ENCODE measurements around the gene GTF2IRD1.
"Not testable (repeated sequence)": the region's sequence is repeated elsewhere in the genome, so short reads cannot be mapped to it uniquely, and the experiment has no call there.

The GTF2IRD1 gene

DNA sequence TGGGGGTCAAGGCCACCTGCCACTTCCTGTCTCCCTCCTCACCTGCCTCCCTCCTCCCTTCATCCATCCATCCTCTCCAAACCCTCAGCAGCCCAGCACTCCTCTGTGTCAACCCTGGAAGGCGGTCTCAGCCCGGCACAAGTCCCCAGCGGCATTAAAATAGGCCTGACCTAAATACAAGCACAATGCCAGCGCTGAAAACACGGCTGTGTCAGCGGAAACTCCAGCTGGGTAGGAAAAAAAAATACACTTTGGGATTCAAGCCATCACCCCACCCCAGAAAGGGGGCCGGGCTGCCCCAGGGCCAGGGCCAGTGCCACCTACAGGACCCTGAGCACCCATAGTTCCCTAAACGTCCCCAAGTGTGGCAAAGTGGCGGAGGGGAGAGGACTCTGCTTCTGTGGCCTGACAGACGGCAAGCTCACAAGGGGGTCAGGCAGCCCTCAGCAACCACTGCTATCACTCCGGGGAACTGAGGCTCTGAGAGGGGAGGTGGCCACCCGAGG, 22.7 kb upstream of the GTF2IRD1 start:
- DNase-seq, result peak in 27 of 56 donors; percentile 4 to 69 (median 20)

- DNase-seq, result not testable (repeated sequence)
Measured at GRCh38 chr7:74437291-74437571, 16.5 kb upstream of the GTF2IRD1 start.

DNA sequence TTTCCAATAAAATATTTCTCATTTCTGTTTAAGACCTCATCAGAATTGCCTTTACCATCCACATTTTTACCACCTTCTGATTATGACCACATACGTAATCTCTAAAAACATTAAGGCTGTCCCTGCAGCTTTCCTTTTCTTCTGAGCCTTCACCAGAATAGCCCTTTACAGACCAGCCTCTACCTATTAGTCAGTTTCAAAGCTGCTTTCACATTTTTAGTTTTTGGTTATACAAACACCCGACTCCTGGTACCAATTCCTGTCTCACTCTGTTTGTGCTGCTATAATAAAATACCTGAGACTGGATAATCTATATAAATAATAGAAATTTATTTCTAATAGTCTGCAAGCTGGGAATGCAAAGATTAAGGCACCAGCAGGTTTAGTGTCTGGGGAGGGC, 15.4 kb upstream of the GTF2IRD1 start:
- DNase-seq, result no peak

DNA sequence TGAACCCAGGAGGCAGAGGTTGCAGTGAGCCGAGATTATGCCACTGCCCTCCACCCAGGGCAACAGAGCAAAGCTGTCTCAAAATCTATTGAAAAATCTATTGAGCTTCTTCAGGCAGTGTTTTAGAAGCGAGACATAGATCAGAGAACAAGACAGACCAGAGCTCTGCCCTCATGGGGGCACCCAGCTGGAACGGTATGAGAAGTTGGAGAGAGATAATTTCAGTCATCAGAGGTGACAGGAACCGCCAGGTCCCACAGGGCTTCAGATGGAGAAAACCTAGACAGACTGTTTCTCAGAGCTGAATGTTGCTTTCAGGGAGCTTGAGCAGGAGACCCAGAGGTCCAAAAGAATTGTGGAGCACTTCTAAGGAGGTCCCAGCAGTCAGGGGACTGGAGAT, 14.2 kb upstream of the GTF2IRD1 start:
- DNase-seq, result no peak

DNA sequence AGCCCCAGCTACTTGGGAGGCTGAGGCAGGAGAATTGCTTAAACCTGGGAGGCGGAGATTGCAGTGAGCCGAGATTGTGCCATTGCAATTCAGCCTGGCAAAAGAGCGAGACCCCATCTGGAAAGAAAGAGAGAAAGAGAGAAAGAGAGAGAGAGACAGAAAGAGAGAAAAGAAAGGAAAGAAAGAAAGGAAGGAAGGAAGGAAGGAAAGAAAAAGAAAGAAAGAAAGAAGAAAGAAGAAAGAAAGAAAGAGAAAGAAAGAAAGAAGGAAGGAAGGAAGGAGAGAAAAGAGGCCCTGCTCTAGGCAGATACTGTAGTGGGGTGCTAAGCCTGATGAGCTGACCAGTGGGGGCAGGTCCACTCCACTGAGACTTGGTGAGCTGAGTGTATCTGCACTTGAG, 13.6 kb upstream of the GTF2IRD1 start:
- DNase-seq, result not testable (repeated sequence)

- DNase-seq, result no peak
Measured at GRCh38 chr7:74441801-74442200, 11.9 kb upstream of the GTF2IRD1 start.

DNA sequence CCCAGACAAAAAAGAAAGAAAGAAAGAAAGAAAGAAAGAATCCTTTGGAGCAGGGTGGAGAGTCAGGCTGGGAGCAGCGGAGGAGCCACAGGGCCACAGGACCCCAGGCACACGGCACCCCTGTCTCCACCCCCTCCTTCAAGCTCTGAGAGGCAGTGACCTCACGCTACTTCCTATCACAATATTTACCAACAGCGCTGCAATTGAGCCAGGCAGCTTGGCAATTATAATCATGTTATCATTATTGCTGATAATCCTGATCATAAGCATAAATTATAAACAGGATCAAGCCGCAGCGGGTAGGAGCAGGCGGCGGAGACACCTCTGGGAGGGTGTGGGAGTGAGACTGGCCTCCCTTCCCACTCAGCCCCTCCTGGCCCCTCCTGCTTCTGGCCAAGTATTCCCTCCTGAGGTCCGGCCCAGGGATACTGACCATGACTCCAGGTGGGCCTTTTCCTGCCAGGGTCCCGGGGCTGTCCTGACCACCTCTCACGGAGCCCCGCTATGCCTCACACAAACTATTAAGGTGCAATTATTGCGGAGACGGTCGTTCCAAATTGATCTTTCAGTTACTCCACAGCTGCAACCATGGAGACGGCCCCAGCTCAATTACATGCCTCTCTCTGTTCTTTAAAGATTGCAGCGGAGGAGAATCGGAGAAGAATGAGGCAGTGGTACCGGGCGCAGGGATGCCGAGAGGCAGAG, 10.0 kb upstream of the GTF2IRD1 start:
- peak in 10 of 56 donors; percentile 13 to 43 (median 31) for DNase-seq

DNA sequence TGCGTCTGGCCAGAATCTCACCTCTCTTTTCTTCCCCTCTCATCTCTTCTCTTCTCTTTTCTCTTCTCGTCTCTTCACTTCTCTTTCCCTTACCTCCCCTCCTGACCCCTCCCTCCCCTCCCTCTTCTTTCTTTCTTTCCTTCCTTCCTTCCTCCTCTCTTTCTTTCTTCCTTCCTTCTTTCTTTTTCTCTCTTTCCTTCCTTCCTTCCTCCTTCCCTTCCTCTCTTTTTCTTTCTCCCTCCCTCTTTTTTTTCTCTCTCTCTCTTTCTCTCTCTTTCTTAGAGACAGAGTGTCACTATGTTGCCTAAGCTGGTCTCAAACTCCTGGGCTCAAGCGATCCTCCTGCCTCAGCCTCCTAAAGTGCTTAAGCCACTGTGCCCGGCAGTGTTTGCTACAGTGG, 4.6 kb upstream of the GTF2IRD1 start:
- no peak for DNase-seq

GRCh38 chr7:74449809-74450397, 3.8 kb upstream of the GTF2IRD1 start:
- peak in 33 of 56 donors; percentile 2 to 71 (median 24) for DNase-seq

- DNase-seq, result peak in 12 of 56 donors; percentile 7 to 49 (median 24)
Measured at GRCh38 chr7:74452748-74453321, 871 bp upstream of the GTF2IRD1 start.

DNA sequence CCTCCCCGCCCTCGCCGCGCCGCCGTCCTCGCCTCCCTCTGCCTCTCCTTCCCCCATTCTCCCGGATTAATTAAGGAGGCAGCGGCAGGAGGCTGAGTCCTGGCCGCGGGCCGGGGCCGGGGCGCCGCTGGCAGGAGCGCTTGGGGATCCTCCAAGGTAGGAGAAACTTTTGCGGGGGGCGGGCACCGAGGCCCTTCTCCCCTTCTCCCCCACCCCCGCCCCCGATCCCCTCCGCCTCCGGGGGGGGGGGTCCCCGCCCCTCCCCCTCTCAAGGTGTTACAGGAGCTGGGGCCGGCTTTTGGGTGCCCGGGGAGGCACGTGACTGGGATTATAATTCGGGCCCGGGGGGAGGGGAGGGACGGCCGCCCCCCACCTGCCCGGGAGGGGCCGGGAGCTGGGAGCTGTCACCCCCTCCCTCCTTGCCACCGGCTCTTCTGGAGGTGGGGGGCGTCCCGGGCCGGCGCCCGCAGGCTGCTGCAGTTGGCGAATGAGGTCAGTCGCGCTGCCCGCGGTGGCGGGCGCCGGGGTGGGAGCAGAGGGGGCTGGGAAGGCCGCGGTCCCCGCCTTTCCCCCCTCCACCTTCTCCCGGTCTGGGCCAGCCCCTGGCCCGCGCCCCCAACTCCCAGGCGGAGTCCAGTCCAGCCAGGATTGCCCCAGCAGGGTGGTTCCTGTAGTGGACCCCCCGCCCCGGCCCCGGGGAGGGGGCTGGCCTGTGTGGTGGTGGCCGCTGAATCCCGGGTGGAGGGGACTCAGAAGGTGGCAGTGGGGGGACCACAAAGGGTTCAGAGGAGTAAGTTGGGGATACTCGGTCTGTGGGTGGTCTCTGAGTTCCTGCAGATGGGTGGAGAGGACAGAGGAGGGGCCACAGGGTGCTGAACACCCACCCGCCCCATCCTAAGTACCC, 567 bp downstream of the GTF2IRD1 start:
- DNase-seq, result peak in 23 of 56 donors; percentile 32 to 82 (median 53)

- DNase-seq, result peak in 6 of 56 donors; percentile 15 to 38 (median 33)
Measured at GRCh38 chr7:74454925-74455288, 1.2 kb downstream of the GTF2IRD1 start.

DNA sequence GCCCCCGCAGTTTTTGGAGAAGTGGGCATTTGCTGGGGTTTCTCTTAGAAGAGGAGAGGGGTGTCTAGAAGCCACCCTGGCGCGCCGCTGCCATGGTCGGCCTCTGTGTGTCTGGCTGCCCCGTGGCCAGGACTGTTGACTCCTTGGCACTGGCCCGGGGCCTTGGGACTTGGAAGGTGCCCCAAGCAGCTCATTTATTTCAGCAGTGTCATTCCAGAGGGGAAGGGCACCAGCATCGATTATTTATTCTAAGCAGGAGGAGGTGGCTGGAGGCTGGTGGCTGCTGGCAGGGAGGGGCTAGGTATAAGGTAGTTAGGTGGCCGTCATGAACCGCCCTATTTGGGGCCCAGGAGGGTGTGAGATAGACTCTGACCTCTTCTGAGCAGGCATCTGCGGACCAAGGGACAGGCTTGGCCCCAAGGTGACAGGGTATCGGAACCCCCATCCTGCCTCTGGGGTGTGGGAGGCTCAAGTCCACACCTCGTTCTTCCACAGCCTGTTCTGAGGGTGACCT, 1.6 kb downstream of the GTF2IRD1 start:
- peak in 31 of 56 donors; percentile 3 to 75 (median 32) for DNase-seq

GRCh38 chr7:74455928-74456327, 2.2 kb downstream of the GTF2IRD1 start:
- no peak for DNase-seq

GRCh38 chr7:74457007-74457406, 3.3 kb downstream of the GTF2IRD1 start:
- DNase-seq, result no peak

GRCh38 chr7:74461970-74462706, 8.4 kb downstream of the GTF2IRD1 start:
- DNase-seq, result no peak

DNA sequence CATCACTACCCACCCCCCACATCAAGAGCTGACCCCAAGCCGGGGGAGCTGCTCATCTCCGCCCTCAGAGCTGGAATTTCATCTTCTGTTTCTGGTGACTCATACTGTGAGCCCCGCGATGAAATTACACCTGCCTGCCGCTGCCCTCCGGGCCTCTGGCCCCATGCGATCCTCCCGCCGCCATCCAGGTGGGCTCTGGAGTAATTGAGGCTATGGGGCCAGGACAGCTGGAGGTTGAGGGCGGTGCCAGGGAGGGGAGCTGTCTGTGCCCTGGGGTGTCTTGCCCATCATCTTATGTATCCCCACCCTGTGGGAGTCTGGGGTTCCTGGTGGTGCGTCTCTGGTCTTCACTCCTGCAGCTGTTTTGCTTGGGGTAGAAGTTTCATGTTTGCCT, 9.0 kb downstream of the GTF2IRD1 start:
- DNase-seq, result no peak

DNA sequence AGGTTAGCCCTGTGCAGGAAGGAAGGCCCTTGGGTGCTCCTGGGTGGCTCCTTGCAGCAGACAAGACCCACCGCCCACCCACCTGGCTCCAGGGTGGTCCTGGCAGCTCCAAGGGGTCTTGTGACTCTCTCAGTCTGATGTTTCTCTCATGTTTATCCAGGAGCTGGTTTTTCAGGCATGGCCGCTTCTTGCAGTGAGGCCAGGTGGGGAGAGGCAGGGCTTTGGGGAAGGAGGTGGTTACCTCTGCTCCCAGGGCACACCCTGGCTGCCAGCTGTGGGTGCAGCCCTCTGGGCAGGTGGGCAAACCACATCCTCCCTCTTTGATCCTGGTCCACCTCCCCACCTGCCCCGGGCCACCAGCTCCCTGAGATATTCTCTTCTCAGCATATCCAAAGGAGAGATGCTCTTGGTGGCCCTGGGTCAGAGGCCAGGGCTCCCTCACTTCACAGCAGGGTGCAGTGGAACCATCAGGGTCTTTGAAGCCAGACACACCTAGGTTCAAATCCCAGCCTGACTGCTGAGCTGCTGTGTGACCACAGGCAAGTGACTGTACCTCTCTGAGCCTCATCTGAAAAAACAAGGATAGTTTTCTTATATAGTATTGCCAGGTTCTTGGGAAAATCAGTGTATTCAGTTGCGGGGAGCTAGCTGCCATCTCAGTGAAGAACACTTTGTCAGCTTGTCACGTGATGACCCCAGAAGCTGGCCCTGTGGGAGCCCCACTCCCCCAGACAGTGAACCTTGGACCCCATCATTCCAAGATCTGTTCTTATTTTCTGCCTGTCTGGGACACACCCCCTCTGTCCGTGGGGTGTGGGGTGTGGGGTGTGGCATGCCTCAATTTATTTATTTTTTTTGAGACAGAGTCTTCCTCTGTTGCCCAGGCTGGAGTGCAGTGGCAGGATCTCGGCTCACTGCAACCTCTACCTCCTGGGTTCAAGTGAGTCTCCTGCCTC, 11.5 kb downstream of the GTF2IRD1 start:
- DNase-seq, result no peak

- peak in 41 of 56 donors; percentile 6 to 71 (median 33) for DNase-seq
Measured at GRCh38 chr7:74466196-74466813, 12.6 kb downstream of the GTF2IRD1 start.
